OCI-LY3 (cell line): Measurements from ENCODE around the gene RPL32.

ENCODE experiments used
- CTCF ChIP-seq: fragments of 200-600, 300-600 bp; sonication (generic); IDR thresholded peaks from 2 replicates; pipeline ENCODE4 v1.5.1; 2014; ENCODE audit warnings: antibody characterized with exemption, low read length, low read depth
- EZH2phosphoT487 ChIP-seq: fragments of 200-600 bp; shearing (Covaris generic); IDR thresholded peaks from 2 replicates; pipeline ENCODE4 v1.6.1; 2018; ENCODE audit warnings: antibody characterized with exemption, mixed run types, low read depth

- TF ChIP-seq CTCF (no peak), EZH2phosphoT487 (no peak)
These were observed 32.8 kb downstream of the RPL32 start for GRCh38 chr3:12808587-12808986.
